GM20000 (cell line): ENCODE results near the gene MSI2.

Source experiments
- DNase-seq: peaks from one replicate; pipeline ENCODE4 v3.0.0; 2012; ENCODE audit warnings: low spot score
- CTCF ChIP-seq: IDR thresholded peaks from 2 replicates; pipeline ENCODE4 v1.5.1; 2012; ENCODE audit warnings: mild to moderate bottlenecking, control low read depth; ENCODE audit errors: extremely low read depth, missing control alignments

The MSI2 gene

GRCh38 chr17:57648720-57649119 lies 392.4 kb downstream of the MSI2 start:
- no peak for TF ChIP-seq CTCF
- DNase-seq: no peak

GRCh38 chr17:57649191-57649590 lies 392.9 kb downstream of the MSI2 start:
- DNase-seq: no peak
- no peak for TF ChIP-seq CTCF

GRCh38 chr17:57649731-57650484 lies 393.6 kb downstream of the MSI2 start:
- DNase-seq: no peak
- TF ChIP-seq CTCF: no peak

- no peak for TF ChIP-seq CTCF
- no peak for DNase-seq
These were observed 394.2 kb downstream of the MSI2 start for GRCh38 chr17:57650548-57650947.

GRCh38 chr17:57651451-57651850 lies 395.1 kb downstream of the MSI2 start:
- no peak for TF ChIP-seq CTCF
- no peak for DNase-seq

GRCh38 chr17:57651996-57652395 lies 395.7 kb downstream of the MSI2 start:
- no peak for TF ChIP-seq CTCF
- DNase-seq: no peak

GRCh38 chr17:57652811-57653210 lies 396.5 kb downstream of the MSI2 start:
- TF ChIP-seq CTCF: no peak
- DNase-seq: no peak
